Transverse colon (tissue), 3 donors: ENCODE data around the gene USP34.

ENCODE experiments used
- CTCF ChIP-seq, 5 experiments: fragments of 200-600 bp in 3 of 5; fragments of 450-650 bp in 2 of 5; sonication (generic) in 3 of 5; IDR thresholded peaks; 1 replicate in 2 of 5; 2 replicates in 3 of 5; pipeline ENCODE4 v1.5.1; 2016 to 2017; ENCODE audit warnings: antibody characterized with exemption in 5 of 5, inconsistent platforms in 3 of 5, mild to moderate bottlenecking in 2 of 5, moderate library complexity in 1 of 5
- EP300 ChIP-seq: sonication (generic); formaldehyde crosslinking; IDR thresholded peaks from one replicate; pipeline ENCODE4 v1.6.1; 2017; ENCODE audit warnings: antibody characterized with exemption, low read depth
- POLR2A ChIP-seq: fragments of 450-650 bp; IDR thresholded peaks from one replicate; pipeline ENCODE4 v1.6.1; 2016; ENCODE audit warnings: antibody characterized with exemption, mild to moderate bottlenecking, moderate library complexity

DNA sequence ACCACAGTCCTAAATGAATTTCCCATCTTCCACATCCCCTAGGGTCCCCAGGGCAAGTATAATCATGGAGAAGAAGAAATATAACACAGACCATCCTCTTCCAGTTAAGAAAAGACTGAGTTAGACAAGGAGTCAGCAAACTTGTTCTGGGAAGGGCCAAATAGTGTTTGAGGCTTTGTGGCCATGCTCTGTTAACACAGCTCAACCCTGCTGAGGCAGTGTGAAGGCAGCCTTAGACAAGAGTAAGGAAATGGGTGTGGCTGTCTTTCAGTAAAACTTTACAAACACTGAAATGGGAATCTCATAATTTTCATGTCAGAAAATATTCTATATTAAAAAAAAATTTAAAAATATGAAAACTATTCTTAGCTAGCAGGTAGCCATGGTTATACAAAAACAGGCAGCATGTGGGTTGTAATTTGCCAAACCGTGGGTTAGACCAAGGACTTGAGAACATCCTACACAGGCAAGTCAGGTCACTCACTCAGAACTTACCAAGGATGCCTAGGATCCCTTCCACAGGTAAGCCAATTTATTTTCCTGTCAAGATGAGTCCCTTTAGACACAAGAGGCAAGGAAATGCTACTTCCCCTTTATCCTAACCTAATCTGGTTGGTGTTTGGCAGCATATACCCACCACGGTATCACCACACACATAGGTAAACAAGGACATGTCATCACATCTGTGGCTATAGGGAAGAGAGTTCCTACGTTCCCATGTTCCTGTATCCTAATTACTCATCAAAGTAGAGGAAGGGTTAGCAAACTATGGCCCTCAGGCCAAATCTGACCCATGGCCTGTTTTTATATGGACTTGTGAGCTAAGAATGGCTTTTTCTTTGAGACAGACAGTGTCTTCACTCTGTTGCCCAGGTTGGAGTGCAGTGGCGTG lies 277.0 kb downstream of the USP34 start:
- TF ChIP-seq POLR2A (no peak), CTCF (IDR thresholded peaks at IDR 0.05) (no peak), EP300 (no peak)
